ENCODE measurements around the gene RNF212B.
"Not testable (repeated sequence)": the region's sequence is repeated elsewhere in the genome, so short reads cannot be mapped to it uniquely, and the experiment has no call there.

RNF212B gene

DNA sequence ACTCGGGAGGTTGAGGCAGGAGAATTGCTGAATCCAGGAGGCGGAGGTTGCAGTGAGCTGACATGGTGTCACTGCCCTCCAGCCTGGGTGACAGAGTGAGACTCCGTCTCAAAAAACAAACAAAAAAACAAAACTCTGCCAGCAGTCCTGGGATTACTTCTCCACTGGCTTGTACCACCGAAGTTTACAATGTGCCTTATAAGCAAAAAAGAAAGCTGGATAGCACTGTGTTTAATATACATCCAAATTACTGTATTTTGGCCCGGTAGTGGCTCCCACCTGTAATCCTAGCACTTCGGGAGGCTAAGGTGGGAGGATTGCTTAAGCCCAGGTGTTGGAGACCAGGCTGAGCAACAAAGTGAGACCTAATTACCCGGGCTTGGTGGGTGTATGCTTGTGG lies 31.5 kb downstream of the RNF212B start:
- TF ChIP-seq, protein P1, sequence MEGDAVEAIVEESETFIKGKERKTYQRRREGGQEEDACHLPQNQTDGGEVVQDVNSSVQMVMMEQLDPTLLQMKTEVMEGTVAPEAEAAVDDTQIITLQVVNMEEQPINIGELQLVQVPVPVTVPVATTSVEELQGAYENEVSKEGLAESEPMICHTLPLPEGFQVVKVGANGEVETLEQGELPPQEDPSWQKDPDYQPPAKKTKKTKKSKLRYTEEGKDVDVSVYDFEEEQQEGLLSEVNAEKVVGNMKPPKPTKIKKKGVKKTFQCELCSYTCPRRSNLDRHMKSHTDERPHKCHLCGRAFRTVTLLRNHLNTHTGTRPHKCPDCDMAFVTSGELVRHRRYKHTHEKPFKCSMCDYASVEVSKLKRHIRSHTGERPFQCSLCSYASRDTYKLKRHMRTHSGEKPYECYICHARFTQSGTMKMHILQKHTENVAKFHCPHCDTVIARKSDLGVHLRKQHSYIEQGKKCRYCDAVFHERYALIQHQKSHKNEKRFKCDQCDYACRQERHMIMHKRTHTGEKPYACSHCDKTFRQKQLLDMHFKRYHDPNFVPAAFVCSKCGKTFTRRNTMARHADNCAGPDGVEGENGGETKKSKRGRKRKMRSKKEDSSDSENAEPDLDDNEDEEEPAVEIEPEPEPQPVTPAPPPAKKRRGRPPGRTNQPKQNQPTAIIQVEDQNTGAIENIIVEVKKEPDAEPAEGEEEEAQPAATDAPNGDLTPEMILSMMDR (IDR thresholded peaks at IDR 0.05; ENCODE audit: low read depth, low read length) = no peak
- H3K4me3 ChIP-seq (ENCODE audit: low read depth, low read length) = no peak overlapping the region

GRCh38 chr14:23275412-23275811 lies 37.7 kb downstream of the RNF212B start:
- TF ChIP-seq, protein P1 (IDR thresholded peaks at IDR 0.05; ENCODE audit: low read depth, low read length) = no peak
- H3K4me3 ChIP-seq (ENCODE audit: low read depth, low read length) = no peak overlapping the region

DNA sequence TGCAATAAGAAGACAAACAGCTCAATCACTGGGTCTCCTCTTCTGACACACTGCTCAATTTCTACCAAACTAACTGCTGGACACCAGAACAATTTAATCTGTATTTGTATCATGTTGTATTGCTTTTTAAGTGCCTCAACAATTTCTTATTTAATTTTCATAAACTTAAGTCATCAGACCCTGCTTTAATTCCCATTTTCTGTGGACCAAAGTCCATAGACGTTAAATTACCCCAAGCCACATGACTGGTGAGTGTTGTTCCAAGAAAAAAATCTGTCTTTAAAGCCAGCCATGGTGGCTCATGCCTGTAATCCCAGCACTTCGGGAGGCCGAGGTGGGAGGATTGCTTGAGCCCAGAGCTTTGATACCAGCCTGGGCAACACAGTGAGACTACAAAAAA lies 39.5 kb downstream of the RNF212B start:
- TF ChIP-seq, protein P1 (IDR thresholded peaks at IDR 0.05; ENCODE audit: low read depth, low read length) = no peak
- no peak overlapping the region for H3K4me3 ChIP-seq (ENCODE audit: low read depth, low read length)

DNA sequence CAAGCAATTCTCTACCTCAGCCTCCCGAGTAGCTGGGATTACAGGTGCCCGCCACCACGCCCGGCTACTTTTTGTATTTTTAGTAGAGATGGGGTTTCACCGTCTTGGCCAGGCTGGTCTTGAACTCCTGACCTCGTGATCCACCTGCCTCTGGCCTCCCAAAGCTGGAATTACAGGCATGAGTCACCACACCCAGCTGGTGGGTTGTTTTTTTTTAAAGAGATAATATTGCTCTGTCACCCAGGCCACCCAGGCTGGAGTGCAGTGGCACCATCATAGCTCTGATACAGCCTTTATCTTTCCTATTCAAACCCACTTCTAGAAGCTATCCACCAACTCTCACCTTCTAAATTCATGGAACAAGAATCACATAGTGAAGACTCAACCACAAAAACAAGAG lies 40.2 kb downstream of the RNF212B start:
- not testable (repeated sequence) for H3K4me3 ChIP-seq (ENCODE audit: low read depth, low read length)

DNA sequence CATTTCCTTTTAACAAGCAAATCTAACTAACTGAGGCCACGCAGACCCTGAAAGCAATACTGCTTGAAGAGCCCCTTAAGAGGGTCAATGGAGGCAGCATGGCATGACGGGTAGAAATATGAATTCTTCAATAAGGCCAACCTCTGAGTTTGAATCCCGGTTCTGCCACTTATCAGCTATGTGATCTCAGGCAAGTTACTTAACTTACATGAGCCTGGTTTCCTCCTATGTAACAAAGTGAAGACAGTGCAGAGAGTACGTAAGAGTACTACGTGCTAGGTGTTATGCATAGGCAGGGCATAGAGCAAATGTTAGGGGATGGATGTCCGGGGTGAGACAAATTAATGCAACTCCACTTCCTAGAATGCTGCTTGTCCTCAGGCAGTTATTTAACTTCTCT lies 43.5 kb downstream of the RNF212B start:
- TF ChIP-seq, protein P1 (IDR thresholded peaks at IDR 0.05; ENCODE audit: low read depth, low read length) = no peak
- H3K4me3 ChIP-seq (ENCODE audit: low read depth, low read length) = no peak overlapping the region

- peak overlapping the region; percentile 93 for H3K4me3 ChIP-seq (ENCODE audit: low read depth, low read length)
- TF ChIP-seq, protein P1 (IDR thresholded peaks at IDR 0.05; ENCODE audit: low read depth, low read length) = no peak
Observed at GRCh38 chr14:23284654-23285529, 47.2 kb downstream of the RNF212B start.

DNA sequence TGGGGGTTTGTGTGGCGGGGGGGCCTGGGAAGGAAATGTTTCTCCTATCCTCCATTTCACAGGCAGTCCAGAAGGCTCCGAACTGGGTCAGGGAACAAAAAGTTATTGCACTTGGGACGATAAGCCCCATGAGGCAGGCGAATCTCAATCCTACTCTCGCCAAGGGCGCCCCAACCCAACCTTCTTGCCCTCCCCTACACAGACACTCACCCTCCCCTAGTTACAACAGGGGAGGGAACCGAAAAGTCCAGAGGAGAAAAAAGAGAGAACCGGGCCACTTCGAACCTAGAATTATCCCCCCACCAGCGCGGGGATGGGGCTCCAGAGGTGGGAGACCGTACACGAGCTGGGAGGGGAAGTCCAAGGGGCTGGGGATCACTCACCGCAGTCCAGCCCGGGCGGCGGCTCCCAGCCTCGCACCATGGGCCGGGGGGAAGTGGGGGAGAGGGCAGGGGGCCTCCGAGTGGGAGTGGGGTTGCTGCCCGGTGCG lies 47.8 kb downstream of the RNF212B start:
- TF ChIP-seq, protein P1 (IDR thresholded peaks at IDR 0.05; ENCODE audit: low read depth, low read length) = no peak
- peak overlapping the region; percentile 93 for H3K4me3 ChIP-seq (ENCODE audit: low read depth, low read length)
